ENCODE measurements around the gene WNK4.

DNA sequence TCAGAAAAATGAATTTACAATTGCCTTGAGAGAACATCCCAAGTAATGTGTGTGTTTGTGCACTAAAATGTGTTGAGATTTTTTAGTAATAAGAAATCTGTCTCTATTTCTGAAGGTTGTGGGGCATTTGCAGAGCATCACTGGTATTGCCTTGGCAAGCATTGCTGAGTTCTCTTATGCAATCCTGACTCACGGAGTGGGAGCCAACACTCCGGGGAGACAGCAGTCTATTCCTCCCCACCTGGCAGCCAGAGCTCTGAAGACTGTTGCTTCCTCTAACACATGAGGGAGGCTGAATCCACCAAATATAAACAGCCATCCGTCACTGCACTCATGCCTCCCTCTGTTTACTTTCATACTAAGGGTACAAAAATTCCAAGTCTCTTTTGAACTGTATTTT, 28.8 kb downstream of the WNK4 start:
- TF ChIP-seq, protein P1, sequence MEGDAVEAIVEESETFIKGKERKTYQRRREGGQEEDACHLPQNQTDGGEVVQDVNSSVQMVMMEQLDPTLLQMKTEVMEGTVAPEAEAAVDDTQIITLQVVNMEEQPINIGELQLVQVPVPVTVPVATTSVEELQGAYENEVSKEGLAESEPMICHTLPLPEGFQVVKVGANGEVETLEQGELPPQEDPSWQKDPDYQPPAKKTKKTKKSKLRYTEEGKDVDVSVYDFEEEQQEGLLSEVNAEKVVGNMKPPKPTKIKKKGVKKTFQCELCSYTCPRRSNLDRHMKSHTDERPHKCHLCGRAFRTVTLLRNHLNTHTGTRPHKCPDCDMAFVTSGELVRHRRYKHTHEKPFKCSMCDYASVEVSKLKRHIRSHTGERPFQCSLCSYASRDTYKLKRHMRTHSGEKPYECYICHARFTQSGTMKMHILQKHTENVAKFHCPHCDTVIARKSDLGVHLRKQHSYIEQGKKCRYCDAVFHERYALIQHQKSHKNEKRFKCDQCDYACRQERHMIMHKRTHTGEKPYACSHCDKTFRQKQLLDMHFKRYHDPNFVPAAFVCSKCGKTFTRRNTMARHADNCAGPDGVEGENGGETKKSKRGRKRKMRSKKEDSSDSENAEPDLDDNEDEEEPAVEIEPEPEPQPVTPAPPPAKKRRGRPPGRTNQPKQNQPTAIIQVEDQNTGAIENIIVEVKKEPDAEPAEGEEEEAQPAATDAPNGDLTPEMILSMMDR (IDR thresholded peaks at IDR 0.05): no peak
- no peak for TF ChIP-seq POLR2A (IDR thresholded peaks at IDR 0.05)

Measured in uterus (tissue), 2 donors.